Stimulated activated CD4-positive, alpha-beta T cell treated with anti-CD3 and anti-CD28 coated beads, Interleukin-1b, Interleukin-23, amount 100 ng/mL, for 48 hours (primary cell): ENCODE results near the gene LGMN.

ENCODE experiments used
- DNase-seq: peaks from one replicate; pipeline ENCODE4 v3.0.0-alpha.2; 2020

The LGMN gene

DNA sequence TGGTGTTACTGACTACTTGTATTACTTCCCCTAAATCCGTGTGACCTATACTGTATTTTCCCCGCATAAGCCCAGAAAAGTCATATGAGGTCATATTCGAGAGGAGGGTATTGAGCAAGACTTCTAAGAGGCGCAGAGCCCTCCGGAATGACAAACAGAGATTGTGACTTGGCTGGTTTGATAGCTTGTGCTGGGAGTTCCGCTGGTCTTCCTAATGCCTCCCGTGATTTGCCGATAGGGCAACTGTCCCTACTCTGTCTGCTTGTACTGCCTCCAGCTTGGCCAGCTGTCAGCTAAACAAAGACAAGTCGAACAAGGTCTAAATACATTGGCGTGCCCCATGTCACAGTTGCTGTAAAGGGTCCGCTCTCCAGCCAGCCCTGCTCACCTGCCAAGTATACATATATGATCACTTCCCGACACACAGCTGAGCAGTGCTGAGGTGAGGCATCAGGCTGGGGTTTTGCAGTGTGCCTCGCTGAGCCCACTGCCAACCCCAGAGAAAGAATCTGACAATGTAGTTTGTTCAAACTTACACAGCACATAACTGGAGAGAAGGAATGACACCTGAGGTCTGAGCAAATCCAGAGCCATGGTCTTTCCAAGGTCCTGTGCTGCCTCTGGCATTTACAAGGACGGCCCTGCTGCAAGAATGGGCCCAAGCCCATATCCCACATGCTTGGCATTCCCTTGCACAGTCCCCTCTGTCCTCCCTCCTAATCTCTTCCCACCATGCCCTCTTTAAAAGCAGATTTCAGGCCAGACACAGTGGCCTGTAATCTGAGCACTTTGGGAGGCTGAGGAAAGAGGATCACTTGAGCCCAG is 23.7 kb downstream of the LGMN start:
- DNase-seq: no peak

DNA sequence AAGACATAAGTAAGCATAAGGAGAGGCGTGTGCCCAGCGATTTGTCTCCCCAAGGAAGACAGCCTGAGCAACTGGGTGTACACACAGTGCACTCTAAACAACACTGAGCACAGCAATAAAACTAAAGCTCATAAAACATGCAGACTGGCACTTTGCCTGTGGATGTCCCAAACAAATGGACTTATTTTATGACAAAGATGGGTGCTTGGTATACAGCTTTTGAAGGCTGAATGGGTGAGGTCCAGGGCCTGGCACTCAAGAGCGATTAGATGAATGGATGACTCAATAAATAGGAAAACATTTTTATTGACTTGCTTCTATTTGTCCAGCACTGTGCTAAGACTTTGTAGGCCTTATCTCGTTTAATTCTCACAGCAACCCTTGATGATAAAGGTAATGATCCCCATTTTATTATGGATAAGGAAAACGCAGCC is 28.5 kb downstream of the LGMN start:
- DNase-seq: no peak

DNA sequence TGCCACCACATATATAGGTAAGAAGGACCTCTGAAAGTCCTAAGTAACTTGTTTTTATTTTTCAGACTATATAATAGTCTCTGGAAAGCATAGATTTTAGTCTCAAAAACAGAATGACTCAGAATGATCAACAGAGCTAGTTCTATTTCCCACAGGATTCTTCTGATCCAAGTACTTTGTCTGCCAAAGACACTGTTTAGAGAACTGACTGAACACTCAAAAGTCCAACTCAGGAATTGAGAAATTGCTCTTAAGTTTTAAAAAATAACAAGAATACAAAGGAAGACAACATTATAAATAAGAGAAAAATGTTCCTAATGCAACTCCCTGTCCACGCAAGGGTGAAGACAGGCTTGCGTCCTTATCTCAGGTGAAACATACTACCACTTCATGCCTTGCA is 29.0 kb downstream of the LGMN start:
- DNase-seq: no peak

DNA sequence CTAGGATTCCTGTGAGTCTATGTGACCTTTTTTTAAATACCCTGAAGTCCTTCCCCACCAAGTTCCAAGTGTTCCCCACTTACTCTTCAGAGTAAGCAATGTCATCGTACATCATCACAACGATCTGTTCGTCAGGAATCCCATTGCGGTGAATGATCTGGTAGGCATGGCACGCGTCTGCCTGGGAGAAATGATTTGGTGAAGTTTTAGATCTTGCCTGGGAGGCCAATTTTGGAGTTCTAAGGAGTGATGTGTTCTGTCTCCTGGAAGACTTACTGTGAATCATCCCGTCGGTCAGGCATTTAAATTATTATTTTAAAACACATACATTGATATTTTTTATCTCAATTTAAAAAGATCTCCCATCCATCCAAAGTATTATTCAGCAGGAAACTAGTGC is 29.8 kb downstream of the LGMN start:
- no peak for DNase-seq

DNA sequence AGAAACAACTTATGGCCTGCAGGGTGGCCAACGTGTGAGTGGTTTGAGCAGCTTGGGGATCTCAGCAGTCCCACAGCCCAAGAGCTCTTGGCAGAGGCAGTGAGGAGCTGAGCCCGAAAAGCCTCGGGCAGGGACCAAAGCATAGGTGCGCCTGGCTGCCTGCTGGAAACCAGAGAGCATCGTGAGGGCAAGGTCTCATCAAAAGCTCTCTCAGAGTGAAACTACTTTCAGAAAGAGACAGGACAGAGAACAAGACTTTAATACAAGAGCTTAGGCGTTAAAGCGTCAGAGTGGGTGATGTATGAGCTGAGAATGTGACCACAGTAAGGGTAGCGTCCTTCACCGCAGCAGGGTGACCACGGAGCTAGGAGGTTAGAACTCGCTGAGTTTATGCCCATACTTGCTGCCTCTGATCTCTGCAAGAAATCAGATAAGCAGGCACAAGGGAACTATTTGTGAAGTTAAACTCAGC is 30.8 kb downstream of the LGMN start:
- DNase-seq: no peak

DNA sequence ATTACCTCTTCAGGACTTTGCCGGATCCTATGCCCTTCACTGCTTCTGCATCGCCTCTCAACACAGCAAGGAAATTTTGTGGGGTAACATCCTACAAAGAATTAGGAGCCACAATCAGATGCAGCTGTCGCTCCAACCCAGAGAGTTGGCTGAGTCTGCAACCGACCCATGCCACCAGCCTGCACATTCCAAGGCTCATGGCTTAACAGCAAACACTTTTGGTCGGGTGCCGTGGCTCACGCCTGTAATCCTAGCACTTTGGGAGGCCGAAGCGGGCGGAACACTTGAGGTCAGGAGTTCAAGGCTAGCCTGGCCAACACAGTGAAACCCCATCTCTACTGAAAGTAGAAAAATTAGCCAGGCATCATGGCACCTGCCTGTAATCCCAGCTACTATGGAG is 32.3 kb downstream of the LGMN start:
- no peak for DNase-seq

DNA sequence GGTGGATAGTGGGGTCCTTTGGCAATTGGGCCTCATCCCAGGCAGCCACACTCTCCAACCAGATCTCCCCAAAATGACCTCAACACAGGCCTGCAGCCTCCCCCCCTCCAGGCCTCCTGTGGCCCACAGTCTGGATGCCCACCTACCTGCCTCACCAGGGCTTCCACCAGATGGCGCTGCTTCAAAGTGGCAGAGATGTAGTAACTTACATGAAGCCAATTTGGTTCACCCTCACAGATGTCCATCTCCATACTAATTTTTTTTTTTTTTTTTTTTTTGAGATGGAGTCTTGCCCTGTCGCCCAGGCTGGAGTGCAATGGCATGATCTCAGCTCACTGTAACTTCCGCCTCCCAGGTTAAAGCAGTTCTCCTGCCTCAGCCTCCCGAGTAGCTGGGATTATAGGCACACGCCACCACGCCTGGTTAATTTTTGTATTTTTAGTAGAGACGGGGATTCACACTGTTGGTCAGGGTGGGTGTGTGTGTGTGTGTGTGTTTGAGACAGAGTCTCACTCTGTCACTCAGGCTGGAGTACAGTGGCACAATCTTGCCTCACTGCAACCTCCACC is 33.6 kb downstream of the LGMN start:
- peak; percentile 81 for DNase-seq

DNA sequence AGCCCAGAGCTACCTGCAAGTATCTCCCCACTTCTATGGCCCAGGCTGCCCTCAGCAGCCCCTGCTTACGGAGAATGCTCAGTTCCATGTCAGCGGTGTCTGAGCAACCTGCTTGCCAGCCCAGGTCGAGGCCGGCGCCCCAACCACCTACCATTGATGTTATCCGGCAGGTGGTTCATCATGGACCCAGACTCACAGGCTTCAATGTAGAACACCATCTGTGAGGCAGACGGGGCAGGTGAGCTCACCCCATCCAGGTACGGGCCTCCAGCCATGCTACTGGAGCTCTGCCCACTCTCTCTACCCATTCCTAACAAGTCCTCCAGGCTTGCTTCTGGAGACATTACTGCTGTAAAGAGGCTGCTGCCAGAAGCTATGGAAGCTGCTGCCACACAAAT is 35.8 kb downstream of the LGMN start:
- DNase-seq: no peak

DNA sequence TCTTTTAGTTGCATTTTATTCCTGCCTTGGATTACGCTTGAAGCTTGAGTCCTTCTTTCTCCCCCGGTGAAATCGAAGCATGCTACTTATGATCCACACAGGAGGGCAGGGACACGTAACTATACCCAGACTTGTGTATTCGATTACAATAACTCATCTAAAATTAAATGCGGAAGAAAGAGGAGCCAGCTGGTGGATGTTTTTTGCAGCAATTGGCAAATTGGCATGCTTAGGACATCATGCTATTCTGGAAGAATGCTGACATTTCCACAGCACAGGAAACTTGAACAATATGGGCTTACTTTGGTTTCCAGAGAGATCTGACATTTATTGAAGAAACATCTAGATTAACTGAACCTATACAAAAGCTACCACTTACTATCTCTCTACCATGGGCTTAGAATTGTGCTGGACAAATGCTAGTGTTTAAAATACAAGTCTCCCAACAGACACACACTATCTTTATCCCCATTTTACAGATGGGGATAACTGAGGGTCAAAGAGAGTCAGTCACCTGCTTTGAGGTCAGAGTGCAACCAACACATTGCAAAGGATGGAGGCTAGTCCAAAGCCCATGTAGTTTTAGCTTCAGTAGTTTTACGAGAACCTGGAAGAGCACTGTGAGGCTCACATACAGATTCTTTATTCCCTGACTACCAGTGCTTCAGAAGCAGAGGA is 36.3 kb downstream of the LGMN start:
- DNase-seq: no peak

DNA sequence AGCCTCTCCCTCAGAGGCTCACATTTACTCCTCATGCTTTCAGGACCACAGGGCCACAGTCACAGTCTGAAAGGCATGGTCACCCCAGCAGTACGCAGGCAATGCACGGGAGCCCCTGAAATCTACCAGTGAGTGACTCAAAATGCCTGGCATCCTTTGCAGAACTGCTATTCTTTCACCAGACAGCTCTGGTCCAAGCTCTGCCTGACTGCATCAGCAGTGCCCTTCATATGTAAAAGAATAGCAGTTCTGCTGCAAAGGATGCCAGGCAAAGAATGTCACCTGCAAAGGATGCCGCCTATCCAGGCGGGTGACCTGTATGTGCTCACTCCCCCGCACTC is 38.5 kb downstream of the LGMN start:
- no peak for DNase-seq

DNA sequence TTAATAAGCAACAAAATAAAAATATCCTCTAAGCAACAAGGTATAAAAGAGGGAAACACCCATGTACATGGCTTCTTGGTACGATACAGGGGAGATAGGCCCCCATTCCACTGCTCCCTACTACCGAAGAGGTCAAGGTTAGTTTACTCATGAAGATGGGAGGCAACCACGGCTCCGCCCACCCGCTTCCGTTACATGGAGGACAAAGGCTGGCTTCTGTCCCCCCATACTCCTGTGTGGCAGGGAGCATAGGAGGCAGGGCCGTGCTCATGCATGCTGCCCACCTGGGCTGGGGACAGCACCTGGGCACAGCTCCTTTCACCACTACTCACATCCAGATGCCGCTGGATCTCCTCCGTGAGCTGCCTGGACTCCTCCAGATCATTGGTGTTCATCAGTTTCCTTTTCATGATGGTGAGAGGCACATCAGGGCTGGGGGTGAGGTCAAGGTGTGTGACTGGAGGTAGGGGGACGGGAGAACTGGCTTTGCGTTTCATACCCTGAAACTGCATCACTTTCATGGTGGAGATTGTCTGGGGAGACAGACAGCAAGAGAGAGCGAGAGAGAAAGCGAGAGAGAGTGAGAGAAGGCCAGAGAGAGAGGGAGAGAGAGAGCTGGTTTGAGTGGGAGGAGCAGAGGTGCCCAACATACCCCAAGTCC is 39.0 kb downstream of the LGMN start:
- DNase-seq: no peak

DNA sequence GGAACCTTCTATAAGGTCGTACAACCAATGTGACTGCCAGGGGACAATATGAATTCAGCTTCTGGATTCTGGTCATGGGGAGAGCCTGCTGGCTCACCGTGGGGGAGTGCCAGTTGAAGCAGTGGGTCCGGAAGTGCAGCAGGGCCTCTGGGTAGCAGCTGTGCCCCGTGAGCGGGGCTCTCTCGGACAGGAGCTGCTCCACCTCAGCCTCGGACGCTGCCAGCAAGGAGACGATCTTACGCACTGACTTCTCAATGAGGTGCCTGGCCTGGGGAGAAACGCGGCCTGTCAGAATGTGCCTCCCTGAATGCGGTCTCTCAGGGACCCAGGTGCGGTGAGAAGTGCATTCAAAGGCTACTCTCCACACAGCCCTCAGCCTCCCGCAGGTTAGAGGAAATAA is 42.0 kb downstream of the LGMN start:
- no peak for DNase-seq

DNA sequence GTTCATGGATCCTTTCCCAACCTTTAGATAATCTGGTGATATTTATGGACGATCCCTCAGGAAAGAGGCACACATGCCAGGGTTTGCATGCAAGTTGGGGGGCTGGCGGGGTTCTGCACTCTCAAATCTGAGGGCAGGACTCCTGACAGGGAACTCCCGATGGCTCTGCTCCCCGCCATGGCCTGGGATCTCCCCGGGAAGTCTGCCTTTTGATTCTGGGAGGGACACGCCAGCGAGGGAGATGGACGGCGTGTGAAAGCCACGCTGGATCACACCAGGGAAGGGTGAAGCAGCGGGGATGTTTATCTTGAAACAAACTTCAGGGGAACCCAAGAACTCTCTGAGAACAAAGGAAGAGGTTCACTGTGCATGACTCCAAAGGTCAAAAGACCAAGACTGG is 43.6 kb downstream of the LGMN start:
- no peak for DNase-seq

DNA sequence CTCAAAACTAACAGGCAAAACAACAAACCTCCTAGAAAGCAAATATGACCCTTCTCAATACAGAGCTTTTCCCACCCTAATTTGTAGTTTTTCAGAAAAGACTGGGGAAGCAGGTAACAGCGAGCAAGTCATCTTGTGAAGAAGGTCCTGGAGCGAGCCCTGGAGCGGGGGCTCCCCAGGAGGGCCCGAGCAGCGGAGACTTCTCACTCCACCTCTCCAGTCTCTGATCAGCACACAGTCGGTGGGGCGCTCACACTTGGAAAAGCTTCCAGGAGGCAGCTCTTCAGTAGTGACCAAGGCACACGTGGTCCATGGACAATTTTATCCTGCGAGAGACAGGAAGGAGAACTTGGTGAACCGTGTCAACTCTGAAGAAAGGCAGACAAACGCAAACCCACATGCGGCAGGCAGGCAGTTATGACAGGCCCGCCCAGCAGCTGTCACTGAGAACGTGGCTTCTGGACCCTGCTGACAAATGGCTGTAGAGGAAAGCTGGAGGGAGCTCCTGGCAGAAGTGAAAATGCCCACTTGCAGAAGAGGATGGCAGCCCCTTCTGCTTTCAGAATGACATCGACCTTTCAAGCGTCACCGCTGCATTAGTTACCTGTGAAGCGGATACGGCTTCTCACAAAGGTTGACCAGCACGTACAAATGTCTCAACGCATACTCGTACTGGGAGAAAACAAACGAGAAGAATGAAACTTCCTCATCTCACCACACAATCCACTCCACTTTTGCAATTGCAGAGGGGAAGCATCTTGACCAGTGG is 44.2 kb downstream of the LGMN start:
- DNase-seq: no peak

DNA sequence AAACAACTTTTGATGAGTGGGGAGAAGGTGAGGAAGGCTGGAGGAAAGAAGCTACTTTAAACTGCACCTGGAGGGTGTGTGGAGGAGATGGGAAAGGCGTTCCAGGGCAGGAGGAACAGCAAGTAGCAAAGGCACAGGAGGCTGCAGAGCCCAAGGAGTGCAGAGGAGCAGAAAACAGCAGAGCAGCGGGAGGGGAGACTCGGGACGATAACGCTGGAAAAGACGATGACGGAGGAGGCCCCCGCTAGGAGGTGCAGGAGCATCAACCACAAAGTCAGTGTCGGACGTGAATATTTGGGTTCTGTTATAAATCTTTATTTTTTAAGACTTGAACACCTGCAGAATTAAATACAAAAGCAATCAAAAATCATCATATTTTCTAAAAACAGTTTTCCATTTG is 44.9 kb downstream of the LGMN start:
- no peak for DNase-seq

DNA sequence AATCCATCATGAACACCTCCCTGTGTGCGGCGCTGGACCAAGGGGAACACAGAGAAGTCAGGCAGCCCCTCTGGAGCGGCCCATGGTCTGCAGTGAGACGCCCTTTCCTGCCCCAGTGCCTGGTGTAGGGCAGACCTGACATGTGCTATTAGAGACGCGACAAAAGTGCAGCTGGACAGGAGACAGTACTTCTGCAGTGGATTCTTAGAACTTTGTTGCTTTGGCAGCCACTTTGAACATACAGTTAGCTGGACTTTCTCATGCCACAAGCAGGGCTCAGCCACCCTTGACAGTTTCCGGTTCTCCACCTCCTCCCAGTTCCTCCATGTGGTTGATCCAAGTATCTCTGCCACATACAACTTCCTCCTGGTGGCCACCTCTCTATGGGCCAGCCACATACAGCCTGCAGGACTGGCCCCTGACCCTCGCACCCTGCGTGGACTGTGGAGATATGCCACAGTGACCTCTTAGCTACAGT is 45.9 kb downstream of the LGMN start:
- no peak for DNase-seq

DNA sequence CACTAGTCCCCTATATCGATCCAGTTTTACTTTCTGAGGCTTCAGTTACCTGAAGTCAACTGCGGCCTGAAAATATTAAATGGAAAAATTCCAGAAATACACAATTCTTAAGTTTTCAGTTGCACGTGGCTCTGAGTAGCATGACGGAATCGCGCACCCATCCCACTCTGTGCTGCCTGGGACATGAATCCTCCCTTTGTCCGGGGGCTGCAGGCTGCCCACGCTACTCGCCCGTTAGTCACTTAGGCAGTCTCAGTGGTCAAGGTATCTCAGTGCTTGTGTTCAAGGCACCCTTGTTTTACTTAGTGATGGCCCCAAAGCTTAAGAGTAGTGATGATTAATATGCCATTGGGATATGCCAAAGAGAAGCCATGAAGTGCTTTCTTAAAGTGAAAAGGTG is 46.6 kb downstream of the LGMN start:
- DNase-seq: no peak

DNA sequence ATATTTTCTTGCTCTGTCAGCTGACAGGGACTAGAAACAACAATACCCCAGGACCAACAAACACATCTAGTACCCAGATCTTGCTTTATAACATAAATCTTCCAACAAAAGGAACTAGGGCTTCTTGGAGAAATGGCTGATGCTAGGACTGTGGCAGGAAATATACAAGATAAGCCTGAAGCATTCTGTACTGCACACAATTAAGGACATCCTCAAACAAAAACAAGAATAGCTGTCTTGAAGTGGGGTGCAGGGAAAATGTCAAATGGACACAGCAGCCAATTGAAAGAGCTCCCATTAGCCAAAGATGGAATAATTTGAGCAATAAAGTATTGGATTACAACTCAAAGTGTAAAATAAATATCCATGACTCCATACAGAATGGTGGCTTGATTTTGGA is 50.0 kb downstream of the LGMN start:
- DNase-seq: no peak

DNA sequence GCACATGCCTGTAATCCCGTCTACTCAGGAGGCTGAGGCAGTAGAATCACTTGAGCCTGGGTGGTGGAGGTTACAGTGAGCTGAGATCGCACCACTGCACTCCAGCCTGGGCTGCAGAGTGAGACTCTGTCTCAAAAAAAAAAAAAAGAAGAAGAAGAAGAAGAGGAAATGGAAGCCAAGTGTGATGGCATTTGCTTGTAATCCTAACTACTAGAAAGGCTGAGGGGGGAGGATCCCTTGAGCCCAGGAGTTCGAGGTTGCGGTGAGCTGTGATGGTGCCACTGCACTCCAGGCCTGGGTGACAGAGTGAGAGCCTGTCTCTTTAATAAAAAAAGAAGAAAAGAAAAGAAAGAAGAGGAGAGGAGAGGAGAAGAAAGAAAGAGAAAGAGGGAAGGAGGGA is 52.1 kb downstream of the LGMN start:
- DNase-seq: no peak

DNA sequence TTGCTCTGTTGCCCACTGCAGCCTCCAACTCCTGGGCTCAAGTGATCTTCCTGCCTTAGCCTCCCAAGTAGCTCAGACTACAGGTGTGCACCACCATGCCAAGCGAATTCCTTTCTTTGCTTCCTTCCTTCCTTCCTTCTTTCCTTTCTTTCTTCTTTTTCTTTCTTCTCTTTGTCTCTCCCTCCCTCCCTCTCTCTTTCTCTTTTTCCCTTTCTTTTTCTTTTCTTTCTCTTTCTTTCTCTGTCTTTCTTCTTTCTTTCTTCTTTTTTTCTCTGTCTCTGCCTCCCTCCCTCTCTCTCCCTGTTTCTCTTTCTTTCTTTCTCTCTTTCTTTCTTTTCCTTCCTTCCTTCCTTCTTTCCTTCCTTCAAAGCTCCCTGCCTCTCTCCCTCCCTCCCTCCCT is 52.9 kb downstream of the LGMN start:
- no peak for DNase-seq

DNA sequence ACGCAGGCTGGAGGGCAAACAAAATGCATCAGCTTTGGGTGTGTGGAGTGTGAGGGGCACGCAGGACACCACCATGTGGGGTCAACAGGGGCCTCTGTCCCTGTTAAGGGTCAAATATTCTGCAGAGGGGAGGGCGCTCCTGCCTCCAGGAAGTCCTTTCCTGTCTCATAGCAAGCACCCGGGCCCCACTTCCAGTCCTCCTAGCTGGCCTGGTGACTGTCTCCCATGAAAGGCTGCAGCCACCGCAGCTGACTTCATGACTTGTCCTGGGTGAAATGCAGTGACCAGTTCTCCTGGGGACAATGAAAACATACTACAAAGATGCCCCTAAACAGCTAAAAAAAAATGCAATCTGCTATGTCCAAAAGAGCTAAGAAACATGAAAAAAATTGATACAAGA is 53.6 kb downstream of the LGMN start:
- DNase-seq: no peak

DNA sequence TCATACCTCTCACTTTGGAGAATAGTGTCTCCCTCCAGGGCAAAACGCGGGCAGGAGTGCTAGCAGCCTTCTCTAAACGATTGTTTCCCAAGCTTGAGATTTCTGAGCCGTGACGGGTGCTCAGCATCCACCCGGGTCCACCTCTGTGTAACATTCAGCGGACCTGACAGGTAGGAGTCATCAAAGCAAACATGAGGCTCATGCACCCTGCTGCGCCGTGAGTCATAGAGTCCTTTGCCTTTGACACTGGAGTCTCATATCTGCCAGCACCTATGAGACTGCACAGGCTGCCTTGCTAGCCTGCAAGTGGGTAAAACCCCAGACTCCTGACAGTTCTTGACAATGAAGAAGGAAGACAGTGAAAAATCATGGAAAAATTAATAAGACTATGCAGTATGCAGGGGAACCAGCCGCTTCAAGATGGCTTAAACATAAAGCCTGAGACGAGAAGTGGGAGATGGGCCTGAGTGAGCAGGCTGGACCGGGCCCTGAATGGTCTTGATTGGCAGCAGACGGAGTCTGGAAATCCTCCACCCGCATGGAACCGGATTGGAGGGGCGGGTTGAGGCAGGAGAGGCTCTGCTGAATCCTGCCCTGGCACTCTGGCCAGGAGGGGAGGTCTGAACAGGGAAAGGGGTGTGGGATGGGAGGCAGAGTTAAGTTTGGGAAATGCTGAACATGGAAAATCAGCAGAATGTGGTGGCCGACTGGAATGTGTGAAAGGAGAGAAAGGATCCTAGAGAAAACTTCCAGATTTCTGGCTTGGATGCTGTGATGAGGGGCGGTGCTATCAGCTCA is 54.2 kb downstream of the LGMN start:
- DNase-seq: peak; percentile 45
